Measurements from ENCODE around the gene PDE8B.

DNA sequence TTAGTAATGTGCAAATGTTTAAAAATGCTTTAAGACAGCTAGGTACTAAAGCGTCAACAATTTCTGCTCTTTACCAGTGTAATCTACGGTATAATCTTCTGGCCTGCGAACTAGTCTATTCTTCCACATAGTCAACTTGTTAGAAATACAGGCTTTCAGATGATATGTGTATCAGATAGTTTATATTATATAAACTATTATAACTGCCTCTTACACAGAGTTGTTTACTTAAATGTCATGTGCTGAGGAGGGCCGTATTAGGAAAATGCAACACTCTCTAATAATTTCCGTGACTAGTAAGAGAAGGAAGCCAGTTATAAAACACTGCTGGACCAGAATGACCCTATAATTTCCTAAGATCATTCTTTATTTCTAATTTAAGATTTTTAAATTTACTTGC lies 218.0 kb downstream of the PDE8B start:
- TF ChIP-seq, protein P1, sequence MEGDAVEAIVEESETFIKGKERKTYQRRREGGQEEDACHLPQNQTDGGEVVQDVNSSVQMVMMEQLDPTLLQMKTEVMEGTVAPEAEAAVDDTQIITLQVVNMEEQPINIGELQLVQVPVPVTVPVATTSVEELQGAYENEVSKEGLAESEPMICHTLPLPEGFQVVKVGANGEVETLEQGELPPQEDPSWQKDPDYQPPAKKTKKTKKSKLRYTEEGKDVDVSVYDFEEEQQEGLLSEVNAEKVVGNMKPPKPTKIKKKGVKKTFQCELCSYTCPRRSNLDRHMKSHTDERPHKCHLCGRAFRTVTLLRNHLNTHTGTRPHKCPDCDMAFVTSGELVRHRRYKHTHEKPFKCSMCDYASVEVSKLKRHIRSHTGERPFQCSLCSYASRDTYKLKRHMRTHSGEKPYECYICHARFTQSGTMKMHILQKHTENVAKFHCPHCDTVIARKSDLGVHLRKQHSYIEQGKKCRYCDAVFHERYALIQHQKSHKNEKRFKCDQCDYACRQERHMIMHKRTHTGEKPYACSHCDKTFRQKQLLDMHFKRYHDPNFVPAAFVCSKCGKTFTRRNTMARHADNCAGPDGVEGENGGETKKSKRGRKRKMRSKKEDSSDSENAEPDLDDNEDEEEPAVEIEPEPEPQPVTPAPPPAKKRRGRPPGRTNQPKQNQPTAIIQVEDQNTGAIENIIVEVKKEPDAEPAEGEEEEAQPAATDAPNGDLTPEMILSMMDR (IDR thresholded peaks at IDR 0.05) = no peak
- TF ChIP-seq POLR2AphosphoS5 (IDR thresholded peaks at IDR 0.05) = no peak
- TF ChIP-seq POLR2A (IDR thresholded peaks at IDR 0.05) = no peak
